HG02623 (cell line): ENCODE measurements around the gene PARD3B.

ENCODE experiments used
- ATAC-seq: cut with Tn5 transposase; IDR thresholded peaks from one replicate; pipeline ENCODE4 v1.9.1; 2021; ENCODE audit warnings: moderate library complexity; ENCODE audit not compliant: unreplicated experiment

The PARD3B gene

DNA sequence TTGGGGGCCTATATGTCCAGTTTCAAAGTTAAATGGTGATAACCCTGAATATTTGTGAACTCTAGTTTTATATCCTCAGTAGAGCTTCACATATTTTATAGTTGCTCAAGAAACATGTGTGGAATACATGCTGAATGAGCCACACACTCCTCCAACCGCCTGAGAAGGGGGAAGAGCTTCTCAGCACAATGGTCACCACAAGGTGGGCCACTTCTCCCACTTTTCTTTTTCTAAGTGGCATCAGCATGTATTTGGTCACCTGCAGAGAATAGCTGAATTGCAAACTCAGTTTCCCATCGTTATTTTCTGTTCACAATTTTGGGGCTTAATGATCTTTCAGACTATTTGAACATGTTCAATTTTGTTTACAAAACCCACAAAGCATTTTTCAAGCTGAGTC, 340.5 kb downstream of the PARD3B start:
- no peak for ATAC-seq

DNA sequence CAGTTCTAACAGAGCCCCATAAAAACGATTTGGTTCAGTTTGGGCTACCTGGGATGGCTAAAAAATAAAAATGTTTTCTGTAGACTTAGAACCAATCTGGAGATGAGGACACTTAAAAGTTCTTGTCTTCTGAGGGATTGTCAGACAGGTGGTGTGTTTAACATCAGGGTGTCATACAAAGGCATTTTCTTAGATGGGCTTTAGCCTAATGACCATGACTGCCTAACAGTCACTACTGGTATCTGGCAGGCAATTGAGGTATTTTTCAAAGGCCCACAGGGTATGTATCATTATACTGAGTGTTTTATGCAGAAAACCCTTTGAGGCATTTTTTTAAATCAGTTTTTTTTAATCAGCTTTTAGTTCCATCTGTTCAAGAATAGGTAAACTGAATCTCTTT, 341.4 kb downstream of the PARD3B start:
- ATAC-seq: no peak

DNA sequence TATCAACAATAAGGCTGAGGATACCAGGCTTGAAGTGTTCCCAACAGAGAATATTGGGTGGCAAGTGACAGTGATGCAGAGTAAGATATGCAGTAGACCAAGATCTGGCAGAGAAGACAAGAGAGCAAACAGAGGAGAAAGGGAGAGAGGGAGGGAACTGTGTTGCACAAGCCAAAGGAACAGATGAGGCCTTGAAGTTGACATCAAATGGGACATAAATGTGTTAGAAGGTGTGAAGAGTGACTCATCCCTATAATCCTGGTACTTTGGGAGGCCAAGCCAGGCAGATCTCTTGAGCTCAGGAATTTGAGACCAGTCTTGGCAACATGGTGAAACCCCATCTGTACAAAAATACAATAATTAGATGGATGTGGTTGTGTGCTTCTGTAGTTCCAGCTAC, 342.9 kb downstream of the PARD3B start:
- ATAC-seq: no peak

DNA sequence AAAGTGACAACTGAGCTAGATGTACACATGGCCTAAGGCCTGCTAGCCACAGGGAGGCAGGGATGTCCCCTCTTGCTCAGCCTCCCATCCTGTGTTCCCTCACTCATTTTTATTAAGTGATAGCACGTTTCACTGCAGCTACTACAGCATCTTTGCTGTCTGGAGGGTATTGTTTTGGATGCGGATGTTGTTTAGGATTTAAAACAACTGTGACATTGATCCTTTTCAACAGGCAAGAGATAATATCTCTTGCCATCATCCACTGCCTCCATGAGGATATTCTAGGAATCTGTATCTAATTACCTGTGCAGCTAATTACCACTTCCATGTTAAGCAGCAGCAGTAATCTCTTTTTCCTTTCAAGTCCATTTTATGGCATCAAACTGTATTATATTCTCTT, 345.4 kb downstream of the PARD3B start:
- ATAC-seq: no peak

DNA sequence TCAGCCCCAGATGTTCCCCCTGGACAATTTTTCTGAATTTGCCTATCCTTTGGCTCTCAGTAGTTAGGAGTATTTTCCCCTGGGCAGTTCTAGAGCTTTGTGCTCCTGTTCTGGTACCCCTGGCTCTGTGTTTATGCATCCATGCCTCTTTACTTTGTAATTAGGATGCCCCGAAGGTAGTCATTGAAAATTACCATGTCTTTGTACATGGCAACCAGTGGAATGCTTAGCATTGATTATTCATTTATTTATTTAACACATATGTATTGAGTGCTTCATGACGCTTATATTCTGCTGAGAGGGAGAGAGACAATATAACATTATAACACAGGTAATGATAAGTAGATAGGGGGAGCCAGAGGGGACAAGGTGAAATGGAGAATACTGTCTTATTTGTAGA, 346.5 kb downstream of the PARD3B start:
- ATAC-seq: no peak

DNA sequence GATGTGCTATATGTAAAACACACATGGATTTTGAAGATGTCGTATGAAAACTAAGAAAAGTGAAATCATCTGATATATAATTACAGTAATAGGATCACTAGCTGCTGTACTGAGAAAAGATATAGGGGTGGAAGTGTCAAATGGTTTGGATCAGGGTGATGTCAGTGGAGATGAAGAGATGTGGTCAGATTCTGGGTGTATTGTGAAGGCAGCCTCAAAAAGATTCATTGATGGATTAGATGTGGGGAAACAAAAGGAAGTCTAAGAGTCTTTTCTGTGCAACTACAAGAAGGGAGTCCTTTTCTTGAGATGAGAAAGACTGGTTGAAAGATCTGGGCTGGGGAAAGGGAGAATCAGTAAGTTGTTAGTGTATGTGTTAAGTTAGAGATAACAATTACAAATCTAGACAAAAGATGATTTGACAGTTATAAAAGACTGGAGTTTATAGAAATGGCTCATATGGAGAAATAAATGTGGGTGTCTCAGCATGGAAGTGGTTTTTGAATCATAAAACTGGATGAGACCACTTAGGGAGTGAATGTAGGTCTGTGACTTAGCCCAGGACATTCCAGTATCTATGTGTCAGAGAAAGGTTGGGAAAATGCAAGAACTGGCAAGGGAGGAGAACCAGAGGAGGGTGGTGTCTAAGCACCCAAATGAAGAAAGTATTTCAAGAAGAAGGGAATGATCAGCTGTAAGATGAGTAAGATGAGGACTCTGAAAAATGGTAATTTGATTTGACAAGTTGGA, 347.4 kb downstream of the PARD3B start:
- no peak for ATAC-seq

DNA sequence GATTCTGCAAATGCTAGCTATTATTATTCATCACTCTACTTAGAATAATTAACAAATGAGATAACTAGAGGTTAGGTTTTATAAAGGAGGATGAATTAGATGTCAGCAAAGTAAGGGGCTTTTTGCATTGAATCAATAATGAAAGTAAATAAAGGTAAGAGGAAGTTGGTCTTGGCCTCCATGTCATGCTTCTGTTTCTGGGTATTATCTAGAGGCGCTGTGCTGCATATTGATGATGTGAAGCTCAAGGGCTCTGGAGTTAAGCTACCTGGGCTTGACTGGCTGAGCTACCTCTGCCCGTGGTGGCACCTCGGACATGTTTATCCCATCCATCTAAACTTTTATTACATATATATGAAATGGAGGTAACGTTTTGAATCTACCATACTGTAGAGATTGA, 350.9 kb downstream of the PARD3B start:
- ATAC-seq: no peak

DNA sequence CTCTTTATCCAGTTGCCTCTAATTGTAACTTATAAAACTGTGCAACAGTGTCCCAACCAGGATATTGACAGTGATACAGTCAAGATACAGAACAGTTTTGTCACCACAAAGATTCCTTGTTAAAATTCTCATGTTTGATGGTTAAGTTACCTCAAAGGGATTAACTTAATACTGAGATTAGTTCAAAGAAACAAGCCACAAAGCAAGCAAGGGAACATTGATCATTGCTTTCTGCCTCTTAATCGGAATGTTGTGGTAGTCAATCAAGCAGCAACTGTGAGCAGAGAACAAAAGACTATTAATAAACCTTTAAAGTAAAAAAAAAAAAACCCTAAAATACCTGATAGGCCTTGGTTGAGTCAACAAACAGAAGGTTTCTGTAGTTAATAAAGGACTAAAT, 352.3 kb downstream of the PARD3B start:
- no peak for ATAC-seq

DNA sequence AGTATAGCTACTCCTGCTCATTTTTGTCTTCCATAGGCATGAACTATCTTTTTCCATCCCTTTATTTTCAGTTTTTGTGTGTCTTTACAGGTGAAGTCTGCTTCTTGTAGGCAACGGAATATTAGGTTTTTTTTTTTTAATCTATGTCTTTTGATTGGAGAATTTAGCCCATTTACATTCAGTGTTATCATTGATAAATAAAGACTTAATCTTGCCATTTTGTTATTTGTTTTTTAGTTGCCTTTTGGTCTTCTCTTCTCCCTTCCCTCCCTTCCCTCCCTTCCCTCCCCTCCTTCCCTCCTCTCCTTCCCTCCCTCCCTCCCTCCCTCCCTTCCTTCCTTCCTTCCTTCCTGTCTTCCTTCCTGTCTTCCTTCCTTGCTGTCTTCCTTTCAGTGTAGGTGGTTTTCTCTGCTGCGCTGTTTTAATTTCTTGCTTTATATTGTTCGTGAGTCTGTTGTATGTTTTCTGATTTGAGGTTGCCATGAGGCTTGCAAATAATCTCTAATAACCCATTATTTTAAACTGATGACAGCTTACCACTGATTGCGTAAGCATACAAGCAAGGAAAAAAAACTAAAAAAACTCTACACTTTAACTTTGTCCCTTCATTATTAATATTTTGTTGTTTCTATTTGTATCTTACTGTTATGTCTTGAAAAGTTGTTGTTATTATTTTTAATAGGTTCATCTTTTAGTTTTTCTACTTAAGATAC, 353.8 kb downstream of the PARD3B start:
- no peak for ATAC-seq

DNA sequence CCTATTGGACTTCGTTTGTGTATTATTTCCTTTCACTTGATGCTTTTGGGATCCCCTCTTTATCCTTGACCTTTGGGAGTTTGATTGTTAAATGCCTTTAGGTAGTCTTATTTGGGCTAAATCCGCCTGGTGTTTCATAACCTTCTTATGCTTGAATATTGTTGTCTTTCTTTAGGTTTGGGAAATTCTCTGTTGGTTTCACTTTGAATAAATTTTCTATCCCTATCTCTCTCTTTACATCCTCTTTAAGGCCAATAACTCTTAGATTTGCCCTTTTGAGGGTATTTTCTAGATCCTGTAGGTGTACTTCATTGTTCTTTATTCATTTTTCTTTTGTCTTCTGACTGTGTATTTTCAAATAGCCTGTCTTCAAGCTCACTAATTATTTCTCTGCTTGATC, 354.7 kb downstream of the PARD3B start:
- no peak for ATAC-seq

DNA sequence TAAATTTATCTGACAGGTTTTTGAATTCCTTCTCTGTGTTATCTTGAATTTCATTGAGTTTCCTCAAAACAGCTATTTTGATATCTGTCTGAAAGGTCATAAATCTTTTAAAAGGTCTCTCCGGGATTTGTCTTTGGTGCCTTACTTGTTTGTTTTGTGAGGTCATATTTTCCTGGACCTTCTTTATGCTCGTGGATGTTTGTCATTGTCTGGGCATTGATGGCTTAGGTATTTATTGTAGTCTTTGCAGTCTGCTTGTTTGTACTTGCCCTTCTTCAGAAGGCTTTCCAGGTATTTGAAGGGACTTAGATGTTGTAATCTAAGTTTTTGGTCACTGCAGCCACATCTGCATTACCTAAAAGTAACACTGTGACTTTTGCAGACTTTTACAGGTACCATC, 355.2 kb downstream of the PARD3B start:
- ATAC-seq: no peak

DNA sequence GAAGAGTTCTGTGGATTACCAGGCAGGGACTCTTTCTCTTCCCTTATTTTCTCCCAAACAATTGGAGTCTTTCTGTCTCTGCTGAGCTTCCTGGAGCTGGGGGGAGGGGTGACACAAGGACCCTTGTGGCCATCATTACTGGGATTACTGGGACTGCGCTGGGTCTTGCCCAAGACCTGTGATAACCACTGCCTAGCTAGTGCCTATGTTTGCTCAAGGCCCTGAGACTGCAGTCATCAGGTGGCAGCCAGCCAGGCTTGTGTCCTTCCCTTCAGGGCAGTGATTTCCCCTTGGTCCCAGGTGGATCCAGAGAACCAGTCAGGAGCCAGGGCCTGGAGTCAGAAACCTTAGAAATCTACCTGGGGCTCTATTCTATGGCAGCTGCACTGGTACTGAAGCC, 355.6 kb downstream of the PARD3B start:
- no peak for ATAC-seq

DNA sequence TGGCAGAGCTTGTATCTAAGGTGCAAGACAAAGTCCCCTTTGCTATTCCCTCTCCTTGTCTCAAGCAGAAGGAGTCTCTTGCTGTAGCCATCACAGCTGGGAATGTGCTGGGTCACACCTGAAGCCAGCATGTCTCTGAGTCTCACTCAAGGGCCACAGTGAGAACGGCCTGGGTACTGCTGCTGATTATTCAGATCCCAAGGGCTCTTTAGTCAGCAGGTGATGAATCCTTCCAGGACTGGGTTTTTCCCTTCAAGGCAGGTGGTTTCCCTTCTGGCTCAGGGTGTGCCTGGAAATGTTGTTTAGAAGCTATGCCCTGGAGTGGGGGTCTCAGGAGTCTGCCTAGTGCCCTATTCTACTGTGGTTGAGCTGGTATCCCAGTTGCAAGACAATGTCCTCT, 356.3 kb downstream of the PARD3B start:
- no peak for ATAC-seq

DNA sequence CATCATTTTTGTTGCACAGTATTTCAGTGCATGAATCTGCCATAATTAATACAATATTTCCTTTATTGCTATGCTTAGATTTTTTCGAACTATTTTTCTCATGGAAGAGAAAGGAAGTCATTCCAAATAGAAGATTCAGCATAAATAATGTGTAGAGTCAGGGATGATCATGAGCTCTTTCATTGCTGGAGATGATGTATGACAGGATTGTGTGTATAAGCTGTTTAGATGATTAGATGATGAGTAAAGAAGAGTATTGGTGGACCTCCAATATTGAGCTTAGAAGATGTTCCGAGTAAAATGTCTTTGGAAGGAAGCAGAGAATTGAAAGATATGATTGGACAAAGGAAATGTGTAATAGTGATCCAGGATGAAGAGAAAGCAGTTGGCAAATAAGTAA, 364.5 kb downstream of the PARD3B start:
- ATAC-seq: no peak

DNA sequence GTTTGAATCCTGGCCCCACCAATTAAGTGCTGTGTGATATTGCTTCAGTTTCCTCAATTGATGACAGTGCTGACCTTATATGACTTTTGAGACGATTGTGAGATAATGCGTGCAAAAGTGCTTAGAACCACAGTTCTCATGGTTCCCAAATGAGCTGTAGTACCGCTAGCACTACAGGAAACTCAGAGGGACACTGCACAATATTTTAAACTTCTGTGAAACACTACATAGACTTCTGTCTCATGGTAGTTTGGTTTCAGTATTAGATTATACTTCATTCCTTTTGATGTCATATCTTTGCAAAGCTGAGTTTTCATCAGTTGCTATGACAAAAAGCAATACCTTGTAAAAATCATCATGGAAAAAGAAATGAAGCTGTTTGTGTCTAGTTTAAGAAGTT, 368.0 kb downstream of the PARD3B start:
- ATAC-seq: no peak

DNA sequence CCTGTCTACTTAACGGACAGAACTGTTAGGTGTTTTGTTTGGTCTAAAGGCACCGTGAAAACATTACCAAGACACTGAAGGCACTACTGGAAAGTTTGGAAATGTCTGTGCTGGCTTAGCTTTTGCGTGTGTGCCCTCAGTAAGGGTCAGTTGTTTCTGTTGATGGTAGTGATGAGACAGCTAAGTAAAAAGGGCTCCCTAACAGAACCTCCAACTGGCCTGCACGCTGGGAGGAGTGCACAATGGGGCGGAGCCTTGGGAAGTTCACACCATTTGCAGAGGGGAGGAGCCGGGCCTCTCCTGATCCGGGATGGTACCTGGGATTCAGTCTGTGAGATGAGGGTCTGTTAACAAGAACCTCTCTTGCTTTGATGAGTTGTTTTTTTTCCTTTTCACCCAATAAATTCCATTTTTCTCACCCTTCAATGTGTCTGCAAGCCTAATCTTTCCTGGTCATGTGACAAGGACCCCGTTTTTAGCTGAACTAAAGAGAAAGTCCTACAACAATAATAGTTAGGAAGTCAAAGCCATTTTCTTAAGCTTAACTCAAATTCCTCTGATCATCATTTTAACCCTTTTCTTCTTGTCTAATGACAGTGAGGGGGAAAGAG, 368.7 kb downstream of the PARD3B start:
- ATAC-seq: no peak

DNA sequence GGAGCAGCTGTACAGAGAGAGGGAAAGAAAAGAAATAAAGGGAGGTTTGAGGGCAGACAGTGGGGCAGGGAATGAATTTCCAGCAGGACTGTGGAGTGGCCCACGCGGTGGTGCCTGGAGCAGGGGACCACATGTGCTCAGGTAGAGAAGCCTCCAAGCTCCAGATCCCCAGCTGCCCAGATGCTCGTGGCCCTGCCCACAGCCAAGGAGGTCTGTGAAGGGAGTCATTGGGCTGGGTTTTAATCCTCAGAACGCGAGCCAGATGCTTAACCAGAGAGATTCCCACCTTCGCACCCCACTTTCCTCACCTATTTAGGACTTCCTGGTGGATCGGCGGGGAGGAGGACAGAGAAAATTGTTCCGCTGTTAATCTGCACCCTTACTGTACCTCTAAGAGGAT, 369.4 kb downstream of the PARD3B start:
- no peak for ATAC-seq

DNA sequence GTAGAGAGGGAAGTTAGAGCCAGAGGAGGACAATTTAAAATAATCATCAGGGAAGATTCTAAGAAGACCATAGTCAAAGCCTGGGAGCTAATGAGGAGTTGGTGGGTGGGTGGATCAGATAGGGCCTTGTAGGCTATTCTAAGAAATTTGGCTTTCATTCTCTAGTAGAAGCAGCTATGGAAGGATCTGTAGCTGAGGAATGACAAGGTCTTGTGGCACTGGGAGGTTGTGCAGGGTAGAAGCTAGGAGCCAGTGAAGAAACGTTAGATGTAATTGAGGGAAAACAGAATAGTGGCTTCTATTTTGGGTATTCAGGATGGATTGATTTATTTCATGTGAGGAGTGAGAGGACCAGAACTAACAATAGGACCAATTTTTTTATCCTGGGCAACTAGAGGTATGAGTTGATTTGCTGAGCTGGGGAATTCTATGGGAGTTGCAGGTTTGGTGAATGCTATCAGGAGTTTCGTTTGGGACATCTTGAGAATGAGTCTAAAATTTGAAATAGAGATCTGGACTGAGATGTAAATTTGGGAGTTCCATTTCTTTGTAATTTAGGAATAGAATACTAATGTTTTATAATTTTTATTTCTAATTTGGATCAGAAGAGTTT, 371.9 kb downstream of the PARD3B start:
- ATAC-seq: no peak

DNA sequence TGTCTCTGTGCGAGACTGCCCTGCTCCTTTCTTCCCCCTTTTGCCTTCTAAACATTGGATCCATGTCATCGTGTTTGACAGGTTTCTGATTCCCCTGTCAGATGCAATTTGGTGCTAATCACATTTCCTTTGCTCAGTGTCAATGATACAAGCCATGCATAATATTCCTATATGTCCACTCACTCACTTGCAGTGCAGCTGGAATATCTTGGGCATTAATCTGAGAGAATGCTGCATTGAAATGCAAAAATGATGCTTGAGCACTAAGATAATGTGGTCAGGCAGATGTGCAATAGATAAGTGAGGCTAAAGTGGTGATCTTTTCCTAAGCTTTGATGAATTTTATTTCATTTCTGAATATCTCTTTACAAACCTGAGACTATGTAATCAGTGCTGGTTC, 375.5 kb downstream of the PARD3B start:
- no peak for ATAC-seq

DNA sequence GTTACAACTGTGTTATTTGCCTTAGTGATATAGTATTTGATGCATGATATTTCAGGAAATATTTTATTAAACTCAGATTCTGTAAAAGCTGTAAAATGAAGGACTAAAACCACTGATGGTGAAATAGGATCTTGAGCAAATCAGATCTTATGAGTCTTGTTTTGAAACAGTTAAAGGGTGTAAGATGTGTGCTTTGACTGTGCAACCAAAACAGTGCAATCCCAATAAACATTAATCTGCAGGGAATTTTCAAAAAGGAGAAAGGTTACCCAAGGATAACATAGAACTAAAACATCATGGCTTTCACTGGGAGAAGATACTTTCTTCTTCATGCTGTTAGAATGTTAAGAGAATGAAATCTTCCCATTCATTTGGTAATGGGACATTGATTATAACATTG, 378.7 kb downstream of the PARD3B start:
- ATAC-seq: no peak

DNA sequence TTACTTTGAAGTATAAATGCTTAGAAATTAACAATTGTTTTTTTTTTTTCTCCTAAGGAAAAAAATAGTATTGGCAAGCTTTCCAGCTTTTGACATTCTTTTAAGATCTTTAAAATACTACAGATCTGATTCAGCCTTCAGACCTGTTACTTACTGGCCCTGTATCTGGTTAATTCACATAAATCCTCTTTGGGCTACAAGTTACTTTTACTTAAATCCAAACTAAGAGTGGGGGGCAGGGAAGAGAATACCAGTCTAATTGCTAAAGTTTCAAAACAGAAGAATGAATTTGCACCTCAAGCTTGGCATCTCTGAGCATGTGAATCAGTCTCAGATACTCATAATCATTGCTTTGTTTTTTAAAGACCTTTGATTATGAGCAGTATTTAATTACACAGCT, 386.3 kb downstream of the PARD3B start:
- no peak for ATAC-seq
